Measurements from ENCODE around the gene FRMPD3.

Gene FRMPD3

GRCh38 chrX:107482046-107482445, 32.6 kb downstream of the FRMPD3 start:
- no peak for DNase-seq

GRCh38 chrX:107484002-107484726, 34.7 kb downstream of the FRMPD3 start:
- peak; percentile 6 for DNase-seq

- DNase-seq, result no peak
Observed at GRCh38 chrX:107485013-107485412, 35.6 kb downstream of the FRMPD3 start.

- DNase-seq, result no peak
Observed at GRCh38 chrX:107493141-107493540, 43.7 kb downstream of the FRMPD3 start.

GRCh38 chrX:107496786-107497185, 47.3 kb downstream of the FRMPD3 start:
- DNase-seq, result no peak

Data from NCI-H526 treated with DMSO at 0.1 percent for 48 hours (cell line).